HEK293 (cell line): ENCODE measurements around the gene TMEM114.

Source experiments
- BCL11A ChIP-seq: fragments of 450-650 bp; formaldehyde crosslinking; IDR thresholded peaks from 2 replicates; pipeline ENCODE4 v1.5.1; 2016; ENCODE audit warnings: low read depth, missing biosample characterization, missing genetic modification characterization
- EGR2 ChIP-seq: fragments of 450-650 bp; formaldehyde crosslinking; IDR thresholded peaks from 2 replicates; pipeline ENCODE4 v1.5.1; 2016; ENCODE audit warnings: low read depth, missing biosample characterization, missing genetic modification characterization
- FEZF1 ChIP-seq: fragments of 450-650 bp; formaldehyde crosslinking; IDR thresholded peaks from 2 replicates; pipeline ENCODE4 v1.5.1; 2016; ENCODE audit warnings: missing biosample characterization, missing genetic modification characterization
- HOXD13 ChIP-seq: sonication (generic); formaldehyde crosslinking; IDR thresholded peaks from 2 replicates; pipeline ENCODE4 v1.8.0; 2022; ENCODE audit warnings: missing genetic modification reagents, borderline replicate concordance
- KLF1 ChIP-seq: fragments of 450-650 bp; formaldehyde crosslinking; IDR thresholded peaks from 2 replicates; pipeline ENCODE4 v1.5.1; 2016; ENCODE audit warnings: missing biosample characterization, missing genetic modification characterization
- MEIS1 ChIP-seq: sonication (generic); formaldehyde crosslinking; IDR thresholded peaks from 2 replicates; pipeline ENCODE4 v1.8.1; 2022; ENCODE audit warnings: missing genetic modification reagents, mild to moderate bottlenecking, borderline replicate concordance
- MZF1 ChIP-seq: fragments of 450-650 bp; formaldehyde crosslinking; IDR thresholded peaks from 2 replicates; pipeline ENCODE4 v1.5.1; 2017; ENCODE audit warnings: missing biosample characterization, missing genetic modification characterization, borderline replicate concordance
- PBX3 ChIP-seq: sonication (generic); formaldehyde crosslinking; IDR thresholded peaks from 2 replicates; pipeline ENCODE4 v1.8.1; 2022; ENCODE audit warnings: mild to moderate bottlenecking, moderate library complexity, missing genetic modification reagents
- PRDM6 ChIP-seq: fragments of 450-650 bp; formaldehyde crosslinking; IDR thresholded peaks from 2 replicates; pipeline ENCODE4 v1.5.1; 2017; ENCODE audit warnings: missing biosample characterization, missing genetic modification characterization
- SETDB1 ChIP-seq: IDR thresholded peaks from one replicate; pipeline ENCODE4 v1.6.1; 2017; ENCODE audit warnings: mild to moderate bottlenecking, low read length, moderate library complexity, mixed read lengths; ENCODE audit not compliant: insufficient read length
- YY1 ChIP-seq: fragments of 450-650 bp; formaldehyde crosslinking; IDR thresholded peaks from 2 replicates; pipeline ENCODE4 v1.5.1; 2018; ENCODE audit warnings: missing biosample characterization, missing genetic modification characterization
- ZBTB17 ChIP-seq: fragments of 450-650 bp; formaldehyde crosslinking; IDR thresholded peaks from 2 replicates; pipeline ENCODE4 v1.5.1; 2016; ENCODE audit warnings: missing biosample characterization, missing genetic modification characterization
- ZEB2 ChIP-seq: fragments of 450-650 bp; formaldehyde crosslinking; IDR thresholded peaks from 2 replicates; pipeline ENCODE4 v1.5.1; 2016; ENCODE audit warnings: missing biosample characterization, missing genetic modification characterization
- ZNF138 ChIP-seq: fragments of 450-650 bp; formaldehyde crosslinking; IDR thresholded peaks from 2 replicates; pipeline ENCODE4 v1.5.1; 2016; ENCODE audit warnings: missing biosample characterization, missing genetic modification characterization, borderline replicate concordance
- ZNF140 ChIP-seq: fragments of 450-650 bp; formaldehyde crosslinking; IDR thresholded peaks from 2 replicates; pipeline ENCODE4 v1.5.1; 2016; ENCODE audit warnings: missing biosample characterization, missing genetic modification characterization
- ZNF16 ChIP-seq: fragments of 450-650 bp; formaldehyde crosslinking; IDR thresholded peaks from 2 replicates; pipeline ENCODE4 v1.5.1; 2016; ENCODE audit warnings: low read depth, missing biosample characterization, missing genetic modification characterization
- ZNF169 ChIP-seq: fragments of 450-650 bp; formaldehyde crosslinking; IDR thresholded peaks from 2 replicates; pipeline ENCODE4 v1.5.1; 2016; ENCODE audit warnings: missing biosample characterization, missing genetic modification characterization
- ZNF174 ChIP-seq: fragments of 450-650 bp; formaldehyde crosslinking; IDR thresholded peaks from 2 replicates; pipeline ENCODE4 v1.5.0; 2017; ENCODE audit warnings: missing biosample characterization, mild to moderate bottlenecking, missing genetic modification characterization
- ZNF221 ChIP-seq: fragments of 450-650 bp; formaldehyde crosslinking; IDR thresholded peaks from 2 replicates; pipeline ENCODE4 v1.5.1; 2017; ENCODE audit warnings: missing biosample characterization, missing genetic modification characterization, borderline replicate concordance
- ZNF292 ChIP-seq: fragments of 450-650 bp; formaldehyde crosslinking; IDR thresholded peaks from 2 replicates; pipeline ENCODE4 v1.5.1; 2016; ENCODE audit warnings: low read depth, missing biosample characterization, missing genetic modification characterization, borderline replicate concordance
- ZNF302 ChIP-seq: fragments of 450-650 bp; formaldehyde crosslinking; IDR thresholded peaks from 2 replicates; pipeline ENCODE4 v1.5.1; 2016; ENCODE audit warnings: missing biosample characterization, missing genetic modification characterization, low read depth
- ZNF311 ChIP-seq: fragments of 450-650 bp; formaldehyde crosslinking; IDR thresholded peaks from 2 replicates; pipeline ENCODE4 v1.5.1; 2017; ENCODE audit warnings: missing biosample characterization, missing genetic modification characterization, borderline replicate concordance
- ZNF324 ChIP-seq: fragments of 450-650 bp; formaldehyde crosslinking; IDR thresholded peaks from 2 replicates; pipeline ENCODE4 v1.5.1; 2016; ENCODE audit warnings: missing biosample characterization, missing genetic modification characterization
- ZNF561 ChIP-seq: fragments of 450-650 bp; IDR thresholded peaks from 2 replicates; pipeline ENCODE4 v1.5.1; 2018; ENCODE audit warnings: missing biosample characterization, missing genetic modification characterization, borderline replicate concordance
- ZNF830 ChIP-seq: fragments of 450-650 bp; IDR thresholded peaks from 2 replicates; pipeline ENCODE4 v1.5.0; 2018; ENCODE audit warnings: missing biosample characterization, missing genetic modification characterization, low read depth, mild to moderate bottlenecking, moderate library complexity
- TF ChIP-seq, protein P1 (sequence below): fragments of 450-650 bp; formaldehyde crosslinking; IDR thresholded peaks from 2 replicates; pipeline ENCODE4 v1.5.1; 2016; ENCODE audit warnings: missing biosample characterization, missing genetic modification characterization
- TF ChIP-seq, protein P2 (sequence below): fragments of 450-650 bp; formaldehyde crosslinking; IDR thresholded peaks from 2 replicates; pipeline ENCODE4 v1.5.1; 2016; ENCODE audit warnings: missing biosample characterization, missing genetic modification characterization
- TF ChIP-seq, protein P3 (sequence below): fragments of 450-650 bp; formaldehyde crosslinking; IDR thresholded peaks from 2 replicates; pipeline ENCODE4 v1.5.1; 2016; ENCODE audit warnings: missing biosample characterization, missing genetic modification characterization

TMEM114 gene

DNA sequence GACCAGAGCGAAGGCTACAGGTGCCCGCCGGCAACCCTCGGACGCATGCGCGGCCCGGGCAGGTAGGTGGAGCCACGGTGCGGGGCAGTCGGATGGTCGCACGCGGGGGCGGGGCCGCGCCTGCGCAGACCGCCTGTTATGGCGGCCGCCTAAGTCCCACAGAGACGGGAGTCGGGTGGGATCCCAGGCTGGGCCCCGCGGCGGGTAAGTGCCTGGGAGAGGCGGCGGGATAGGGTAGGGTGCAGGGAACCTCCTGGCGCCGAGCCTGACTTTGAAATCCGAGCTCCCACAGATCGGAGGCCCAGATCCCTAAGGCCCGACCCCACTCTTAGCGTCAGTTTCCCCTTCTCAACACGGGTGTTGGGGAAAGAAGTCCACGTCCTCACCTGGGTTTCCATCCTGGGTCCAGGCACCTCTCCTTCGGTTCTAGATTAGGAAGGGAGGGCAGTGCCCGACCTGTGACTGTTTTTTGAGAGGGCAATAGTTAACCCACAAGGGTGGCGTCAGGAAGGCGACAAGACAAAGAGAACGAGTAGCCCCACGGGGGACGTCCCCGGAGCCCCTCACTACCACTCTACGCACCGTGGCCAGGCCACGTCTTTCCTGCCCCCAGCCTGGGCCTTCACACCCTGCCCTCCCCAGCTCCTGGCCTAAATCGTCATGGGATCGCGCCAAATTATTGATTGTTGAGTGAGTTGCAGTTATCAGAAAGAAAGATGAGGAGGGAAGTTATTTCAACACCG lies 31.4 kb upstream of the TMEM114 start, which contains the start of gene METTL22 (continued):
- peak; percentile 19; the same call in 1 of the 2 replicates for TF ChIP-seq ZBTB17 (tag by site-specific recombination)
- TF ChIP-seq SETDB1, result no peak
- no peak for TF ChIP-seq ZNF561 (tag by site-specific recombination)
- TF ChIP-seq ZNF138 (tag by site-specific recombination), result no peak
- TF ChIP-seq ZNF311, result no peak
- no peak for TF ChIP-seq ZNF292 (tag by site-specific recombination)
- no peak for TF ChIP-seq ZNF302 (tag by site-specific recombination)
- TF ChIP-seq KLF1 (tag by site-specific recombination), result no peak
- TF ChIP-seq HOXD13 (CRISPR knock-in tag), result no peak
- TF ChIP-seq ZNF169 (tag by site-specific recombination), result no peak
- TF ChIP-seq MEIS1 (CRISPR knock-in tag), result no peak
- TF ChIP-seq, protein P1, sequence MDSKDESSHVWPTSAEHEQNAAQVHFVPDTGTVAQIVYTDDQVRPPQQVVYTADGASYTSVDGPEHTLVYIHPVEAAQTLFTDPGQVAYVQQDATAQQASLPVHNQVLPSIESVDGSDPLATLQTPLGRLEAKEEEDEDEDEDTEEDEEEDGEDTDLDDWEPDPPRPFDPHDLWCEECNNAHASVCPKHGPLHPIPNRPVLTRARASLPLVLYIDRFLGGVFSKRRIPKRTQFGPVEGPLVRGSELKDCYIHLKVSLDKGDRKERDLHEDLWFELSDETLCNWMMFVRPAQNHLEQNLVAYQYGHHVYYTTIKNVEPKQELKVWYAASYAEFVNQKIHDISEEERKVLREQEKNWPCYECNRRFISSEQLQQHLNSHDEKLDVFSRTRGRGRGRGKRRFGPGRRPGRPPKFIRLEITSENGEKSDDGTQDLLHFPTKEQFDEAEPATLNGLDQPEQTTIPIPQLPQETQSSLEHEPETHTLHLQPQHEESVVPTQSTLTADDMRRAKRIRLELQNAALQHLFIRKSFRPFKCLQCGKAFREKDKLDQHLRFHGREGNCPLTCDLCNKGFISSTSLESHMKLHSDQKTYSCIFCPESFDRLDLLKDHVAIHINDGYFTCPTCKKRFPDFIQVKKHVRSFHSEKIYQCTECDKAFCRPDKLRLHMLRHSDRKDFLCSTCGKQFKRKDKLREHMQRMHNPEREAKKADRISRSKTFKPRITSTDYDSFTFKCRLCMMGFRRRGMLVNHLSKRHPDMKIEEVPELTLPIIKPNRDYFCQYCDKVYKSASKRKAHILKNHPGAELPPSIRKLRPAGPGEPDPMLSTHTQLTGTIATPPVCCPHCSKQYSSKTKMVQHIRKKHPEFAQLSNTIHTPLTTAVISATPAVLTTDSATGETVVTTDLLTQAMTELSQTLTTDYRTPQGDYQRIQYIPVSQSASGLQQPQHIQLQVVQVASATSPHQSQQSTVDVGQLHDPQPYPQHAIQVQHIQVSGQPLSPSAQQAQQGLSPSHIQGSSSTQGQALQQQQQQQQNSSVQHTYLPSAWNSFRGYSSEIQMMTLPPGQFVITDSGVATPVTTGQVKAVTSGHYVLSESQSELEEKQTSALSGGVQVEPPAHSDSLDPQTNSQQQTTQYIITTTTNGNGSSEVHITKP (tag by site-specific recombination), result peak; percentile 38; the same call in 1 of the 2 replicates
- TF ChIP-seq PBX3 (CRISPR knock-in tag), result no peak
- TF ChIP-seq, protein P2, sequence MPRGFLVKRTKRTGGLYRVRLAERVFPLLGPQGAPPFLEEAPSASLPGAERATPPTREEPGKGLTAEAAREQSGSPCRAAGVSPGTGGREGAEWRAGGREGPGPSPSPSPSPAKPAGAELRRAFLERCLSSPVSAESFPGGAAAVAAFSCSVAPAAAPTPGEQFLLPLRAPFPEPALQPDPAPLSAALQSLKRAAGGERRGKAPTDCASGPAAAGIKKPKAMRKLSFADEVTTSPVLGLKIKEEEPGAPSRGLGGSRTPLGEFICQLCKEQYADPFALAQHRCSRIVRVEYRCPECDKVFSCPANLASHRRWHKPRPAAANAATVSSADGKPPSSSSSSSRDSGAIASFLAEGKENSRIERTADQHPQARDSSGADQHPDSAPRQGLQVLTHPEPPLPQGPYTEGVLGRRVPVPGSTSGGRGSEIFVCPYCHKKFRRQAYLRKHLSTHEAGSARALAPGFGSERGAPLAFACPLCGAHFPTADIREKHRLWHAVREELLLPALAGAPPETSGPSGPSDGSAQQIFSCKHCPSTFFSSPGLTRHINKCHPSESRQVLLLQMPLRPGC (tag by site-specific recombination), result no peak
- TF ChIP-seq EGR2 (tag by site-specific recombination), result 0 out of 2 replicates have a peak, but pooled peaks have one; percentile 25
- TF ChIP-seq BCL11A (tag by site-specific recombination), result no peak
- TF ChIP-seq ZNF174 (tag by site-specific recombination), result no peak
- TF ChIP-seq ZNF830 (tag by site-specific recombination), result no peak
- TF ChIP-seq YY1 (tag by site-specific recombination), result peak; percentile 61; the same call in 1 of the 2 replicates
- TF ChIP-seq ZNF140 (tag by site-specific recombination), result no peak
- no peak for TF ChIP-seq FEZF1
- TF ChIP-seq ZNF16, result no peak
- no peak for TF ChIP-seq PRDM6 (tag by site-specific recombination)
- TF ChIP-seq, protein P3, sequence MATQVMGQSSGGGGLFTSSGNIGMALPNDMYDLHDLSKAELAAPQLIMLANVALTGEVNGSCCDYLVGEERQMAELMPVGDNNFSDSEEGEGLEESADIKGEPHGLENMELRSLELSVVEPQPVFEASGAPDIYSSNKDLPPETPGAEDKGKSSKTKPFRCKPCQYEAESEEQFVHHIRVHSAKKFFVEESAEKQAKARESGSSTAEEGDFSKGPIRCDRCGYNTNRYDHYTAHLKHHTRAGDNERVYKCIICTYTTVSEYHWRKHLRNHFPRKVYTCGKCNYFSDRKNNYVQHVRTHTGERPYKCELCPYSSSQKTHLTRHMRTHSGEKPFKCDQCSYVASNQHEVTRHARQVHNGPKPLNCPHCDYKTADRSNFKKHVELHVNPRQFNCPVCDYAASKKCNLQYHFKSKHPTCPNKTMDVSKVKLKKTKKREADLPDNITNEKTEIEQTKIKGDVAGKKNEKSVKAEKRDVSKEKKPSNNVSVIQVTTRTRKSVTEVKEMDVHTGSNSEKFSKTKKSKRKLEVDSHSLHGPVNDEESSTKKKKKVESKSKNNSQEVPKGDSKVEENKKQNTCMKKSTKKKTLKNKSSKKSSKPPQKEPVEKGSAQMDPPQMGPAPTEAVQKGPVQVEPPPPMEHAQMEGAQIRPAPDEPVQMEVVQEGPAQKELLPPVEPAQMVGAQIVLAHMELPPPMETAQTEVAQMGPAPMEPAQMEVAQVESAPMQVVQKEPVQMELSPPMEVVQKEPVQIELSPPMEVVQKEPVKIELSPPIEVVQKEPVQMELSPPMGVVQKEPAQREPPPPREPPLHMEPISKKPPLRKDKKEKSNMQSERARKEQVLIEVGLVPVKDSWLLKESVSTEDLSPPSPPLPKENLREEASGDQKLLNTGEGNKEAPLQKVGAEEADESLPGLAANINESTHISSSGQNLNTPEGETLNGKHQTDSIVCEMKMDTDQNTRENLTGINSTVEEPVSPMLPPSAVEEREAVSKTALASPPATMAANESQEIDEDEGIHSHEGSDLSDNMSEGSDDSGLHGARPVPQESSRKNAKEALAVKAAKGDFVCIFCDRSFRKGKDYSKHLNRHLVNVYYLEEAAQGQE (tag by site-specific recombination), result no peak
- TF ChIP-seq MZF1, result no peak
- TF ChIP-seq ZNF221 (tag by site-specific recombination), result no peak
- TF ChIP-seq ZNF324, result no peak
- TF ChIP-seq ZEB2 (tag by site-specific recombination), result peak; percentile 43; the same call in 1 of the 2 replicates
